HCT116 (cell line): ENCODE measurements around the gene BRD3OS. TPM values are rescaled to one million over a fixed set of nuclear protein-coding genes. Genes with fewer than 3 reads are reported as not detected.

ENCODE experiments used
- ATAC-seq: fragments of 200-7000 bp; cut with Tn5 transposase; 2 replicates; pipeline ENCODE4 v1.9.1; 2020; ENCODE audit warnings: mild to moderate bottlenecking, moderate library complexity
- BruUV-seq: library from RNA; stranded (reverse); fragments of 400-500 nt; replicated peaks from 2 replicates; lab custom pipeline; 2021; lab: Mats Ljungman, UMichigan
- CTCF ChIA-PET: fragments of 300-600 bp; sonication (Branson Sonifier 250); formaldehyde crosslinking; loops from one replicate; lab custom pipeline; 2021; ENCODE audit warnings: antibody characterized with exemption; lab: Charles Lee
- POLR2A ChIA-PET: fragments of 300-600, 350-600 bp; sonication (Branson Sonifier 250); formaldehyde crosslinking; loops from one replicate; lab custom pipeline; 2021; ENCODE audit warnings: antibody characterized with exemption; lab: Charles Lee
- RAD21 ChIA-PET, 2 experiments: fragments of 300-600 bp; sonication (Branson Sonifier 250); formaldehyde crosslinking; loops; one replicate each; lab custom pipeline; 2023; ENCODE audit warnings: low total read pairs in 2 of 2; ENCODE audit not compliant: uncharacterized antibody in 2 of 2, unreplicated experiment in 2 of 2, low non-redundant PET in 1 of 2; lab: Charles Lee
- DNase-seq: peaks from one replicate; pipeline ENCODE4 v3.0.0-alpha.2; 2010; ENCODE audit warnings: low read depth, low spot score
- H2AFZ ChIP-seq: fragments of 200-600 bp; shearing (Covaris generic), sonication (generic); 2 replicates; pipeline ENCODE4 v1.6.1; 2017; ENCODE audit warnings: low read depth, mixed run types, mixed read lengths, antibody characterized with exemption, low read length; ENCODE audit not compliant: poor library complexity, severe bottlenecking
- H3K27ac ChIP-seq: 2 replicates; pipeline ENCODE4 v1.5.1; 2012; ENCODE audit warnings: low read depth, low read length
- H3K27me3 ChIP-seq: fragments of 200-600 bp; sonication (generic); 2 replicates; pipeline ENCODE4 v1.6.1; 2016; ENCODE audit warnings: mixed run types, low read length, mixed read lengths; ENCODE audit not compliant: insufficient read depth
- H3K36me3 ChIP-seq, 2 experiments: fragments of 200-500 bp in 1 of 2; fragments of 200-600 bp in 1 of 2; sonication (Bioruptor generic) in 1 of 2; sonication (generic) in 1 of 2; 2 replicates each; pipeline versions ENCODE4 v1.5.1 to v1.6.1; 2014 to 2016; ENCODE audit warnings: low read length in 2 of 2, inconsistent platforms in 1 of 2, mixed read lengths in 1 of 2, mixed run types in 1 of 2; ENCODE audit not compliant: insufficient read depth in 2 of 2, control insufficient read depth in 1 of 2
- H3K4me1 ChIP-seq, 2 experiments: fragments of 200-600 bp in 1 of 2; sonication (generic) in 1 of 2; 2 replicates each; pipeline versions ENCODE4 v1.5.1 to v1.6.1; 2012 to 2017; ENCODE audit warnings: low read length in 2 of 2, inconsistent platforms in 1 of 2, mild to moderate bottlenecking in 1 of 2, mixed read lengths in 1 of 2, mixed run types in 1 of 2, moderate library complexity in 1 of 2; ENCODE audit not compliant: insufficient read depth in 2 of 2, control insufficient read depth in 1 of 2
- H3K4me2 ChIP-seq: fragments of 200-600 bp; sonication (generic); 2 replicates; pipeline ENCODE4 v1.6.1; 2017; ENCODE audit warnings: mixed run types, low read length, mixed read lengths
- H3K4me3 ChIP-seq, 2 experiments: fragments of 200-600 bp in 1 of 2; sonication (generic) in 1 of 2; replicated peaks in 1 of 2; 2 replicates each; pipeline ENCODE4 v1.5.1; 2011 to 2016; ENCODE audit warnings: low read length in 2 of 2, control low read depth in 1 of 2, low read depth in 1 of 2, mild to moderate bottlenecking in 1 of 2, mixed read lengths in 1 of 2, mixed run types in 1 of 2
- H3K79me2 ChIP-seq: fragments of 200-600 bp; sonication (generic); 2 replicates; pipeline ENCODE4 v1.6.1; 2017; ENCODE audit warnings: mild to moderate bottlenecking, mixed run types, low read length, moderate library complexity, mixed read lengths; ENCODE audit not compliant: insufficient read depth
- H3K9ac ChIP-seq: fragments of 200-600 bp; sonication (generic); 2 replicates; pipeline ENCODE4 v1.6.1; 2016; ENCODE audit warnings: low read length, mixed read lengths
- H3K9me2 ChIP-seq: fragments of 200-600 bp; sonication (generic), shearing (Covaris generic); 2 replicates; pipeline ENCODE4 v1.6.1; 2017; ENCODE audit warnings: mixed run types, mild to moderate bottlenecking, moderate library complexity; ENCODE audit not compliant: insufficient read depth
- H3K9me3 ChIP-seq, 2 experiments: fragments of 200-500 bp in 1 of 2; fragments of 200-600 bp in 1 of 2; sonication (Bioruptor generic) in 1 of 2; sonication (generic) in 1 of 2; 2 replicates each; pipeline ENCODE4 v1.6.1; 2014 to 2017; ENCODE audit warnings: low read length in 2 of 2, mixed read lengths in 2 of 2, inconsistent platforms in 1 of 2, low read depth in 1 of 2, mild to moderate bottlenecking in 1 of 2, mixed run types in 1 of 2, moderate library complexity in 1 of 2; ENCODE audit not compliant: control insufficient read depth in 1 of 2, insufficient read depth in 1 of 2
- H4K20me1 ChIP-seq: fragments of 200-600 bp; sonication (generic), shearing (Covaris generic); 2 replicates; pipeline ENCODE4 v1.6.1; 2017; ENCODE audit warnings: mixed run types, mild to moderate bottlenecking, moderate library complexity; ENCODE audit not compliant: insufficient read depth
- CEBPB ChIP-seq: IDR thresholded peaks from 2 replicates; pipeline ENCODE4 v1.6.1; 2012; ENCODE audit warnings: low read depth
- EGR1 ChIP-seq: IDR thresholded peaks from 2 replicates; pipeline ENCODE4 v1.6.1; 2012; ENCODE audit warnings: low read depth
- ELF1 ChIP-seq: IDR thresholded peaks from 2 replicates; pipeline ENCODE4 v1.6.1; 2012; ENCODE audit warnings: low read depth, borderline replicate concordance
- FOSL1 ChIP-seq: IDR thresholded peaks from 2 replicates; pipeline ENCODE4 v1.6.1; 2012; ENCODE audit warnings: low read depth
- JUND ChIP-seq: IDR thresholded peaks from 2 replicates; pipeline ENCODE4 v1.6.1; 2012
- SIN3A ChIP-seq: IDR thresholded peaks from 2 replicates; pipeline ENCODE4 v1.6.1; 2012; ENCODE audit warnings: low read depth
- SP1 ChIP-seq: IDR thresholded peaks from 2 replicates; pipeline ENCODE4 v1.6.1; 2012; ENCODE audit warnings: low read depth
- YY1 ChIP-seq: IDR thresholded peaks from 2 replicates; pipeline ENCODE4 v1.6.1; 2011; ENCODE audit warnings: low read length, low read depth, moderate library complexity, mild to moderate bottlenecking; ENCODE audit not compliant: insufficient replicate concordance; ENCODE audit errors: extremely low read depth
- intact Hi-C: fragments of 100-400 bp; cut with micrococcal nuclease; formaldehyde crosslinking; loops from 2 replicates; pipeline ENCODE4 v1.10.0; 2022
- total RNA-seq: library from RNA; stranded (reverse); gene quantifications from one replicate; pipeline ENCODE4 v1.2.1, GENCODE V29; 2021; ENCODE audit not compliant: unreplicated experiment
- TF ChIP-seq, protein P1 (sequence below): IDR thresholded peaks from 2 replicates; pipeline ENCODE4 v1.6.1; 2012; ENCODE audit warnings: low read depth
- TF ChIP-seq, protein P2 (sequence below): IDR thresholded peaks from 2 replicates; pipeline ENCODE4 v1.6.1; 2012
- TF ChIP-seq, protein P3 (sequence below): IDR thresholded peaks from 2 replicates; pipeline ENCODE4 v1.6.1; 2011; ENCODE audit warnings: mild to moderate bottlenecking, low read length, moderate library complexity; ENCODE audit not compliant: insufficient replicate concordance; ENCODE audit errors: extremely low read depth

The BRD3OS gene
- total RNA-seq, 1 experiment from 2014 or later: 17.0 TPM

DNA sequence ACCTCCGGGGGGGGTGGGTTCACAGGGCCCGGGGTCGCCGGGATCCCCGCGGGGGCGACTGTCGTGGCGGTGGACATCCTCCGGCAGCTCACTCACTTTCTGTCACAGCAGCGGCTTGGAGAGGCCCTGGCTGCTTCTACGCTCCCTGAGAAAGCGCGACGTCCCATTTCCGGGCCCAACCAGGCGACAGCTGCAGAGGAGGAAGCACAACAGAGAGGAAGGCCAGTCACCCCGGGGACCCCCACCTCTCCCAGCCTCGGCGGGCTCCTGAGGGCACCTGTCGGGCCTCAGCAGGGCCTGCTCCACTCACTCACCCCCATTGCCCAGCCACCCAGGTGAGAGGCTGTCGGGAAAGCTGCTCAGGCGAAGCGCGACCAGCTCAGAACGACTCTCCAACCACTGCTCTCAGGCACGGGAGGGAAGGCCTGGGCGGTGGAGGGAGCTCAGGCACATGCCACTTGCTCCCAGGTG lies 28.2 kb downstream of the BRD3OS start:
- H3K79me2 ChIP-seq: peaks cover 22% of the 10 kb centered on the region
- H3K9me2 ChIP-seq: no peaks in the 10 kb centered on the region
- POLR2A ChIA-PET: no interaction called here
- BruUV-seq: no TSS peak
- intact Hi-C loops: no loop called here
- RAD21 ChIA-PET: no interaction called here
- peaks cover 4 to 18% of the 10 kb centered on the region in 2 experiments; a peak in 3 of 4 replicates for H3K4me1 ChIP-seq
- ATAC-seq (no peak), DNase-seq (no peak)
- CTCF ChIA-PET: no interaction called here
- H3K4me2 ChIP-seq: no peak overlapping the region
- TF ChIP-seq YY1: no peak
- TF ChIP-seq FOSL1: no peak
- TF ChIP-seq, protein P1, sequence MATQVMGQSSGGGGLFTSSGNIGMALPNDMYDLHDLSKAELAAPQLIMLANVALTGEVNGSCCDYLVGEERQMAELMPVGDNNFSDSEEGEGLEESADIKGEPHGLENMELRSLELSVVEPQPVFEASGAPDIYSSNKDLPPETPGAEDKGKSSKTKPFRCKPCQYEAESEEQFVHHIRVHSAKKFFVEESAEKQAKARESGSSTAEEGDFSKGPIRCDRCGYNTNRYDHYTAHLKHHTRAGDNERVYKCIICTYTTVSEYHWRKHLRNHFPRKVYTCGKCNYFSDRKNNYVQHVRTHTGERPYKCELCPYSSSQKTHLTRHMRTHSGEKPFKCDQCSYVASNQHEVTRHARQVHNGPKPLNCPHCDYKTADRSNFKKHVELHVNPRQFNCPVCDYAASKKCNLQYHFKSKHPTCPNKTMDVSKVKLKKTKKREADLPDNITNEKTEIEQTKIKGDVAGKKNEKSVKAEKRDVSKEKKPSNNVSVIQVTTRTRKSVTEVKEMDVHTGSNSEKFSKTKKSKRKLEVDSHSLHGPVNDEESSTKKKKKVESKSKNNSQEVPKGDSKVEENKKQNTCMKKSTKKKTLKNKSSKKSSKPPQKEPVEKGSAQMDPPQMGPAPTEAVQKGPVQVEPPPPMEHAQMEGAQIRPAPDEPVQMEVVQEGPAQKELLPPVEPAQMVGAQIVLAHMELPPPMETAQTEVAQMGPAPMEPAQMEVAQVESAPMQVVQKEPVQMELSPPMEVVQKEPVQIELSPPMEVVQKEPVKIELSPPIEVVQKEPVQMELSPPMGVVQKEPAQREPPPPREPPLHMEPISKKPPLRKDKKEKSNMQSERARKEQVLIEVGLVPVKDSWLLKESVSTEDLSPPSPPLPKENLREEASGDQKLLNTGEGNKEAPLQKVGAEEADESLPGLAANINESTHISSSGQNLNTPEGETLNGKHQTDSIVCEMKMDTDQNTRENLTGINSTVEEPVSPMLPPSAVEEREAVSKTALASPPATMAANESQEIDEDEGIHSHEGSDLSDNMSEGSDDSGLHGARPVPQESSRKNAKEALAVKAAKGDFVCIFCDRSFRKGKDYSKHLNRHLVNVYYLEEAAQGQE: no peak
- TF ChIP-seq SIN3A: no peak
- TF ChIP-seq, protein P2, sequence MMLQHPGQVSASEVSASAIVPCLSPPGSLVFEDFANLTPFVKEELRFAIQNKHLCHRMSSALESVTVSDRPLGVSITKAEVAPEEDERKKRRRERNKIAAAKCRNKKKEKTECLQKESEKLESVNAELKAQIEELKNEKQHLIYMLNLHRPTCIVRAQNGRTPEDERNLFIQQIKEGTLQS: no peak
- no peak for TF ChIP-seq ELF1
- TF ChIP-seq EGR1: no peak
- no peak for TF ChIP-seq JUND
- TF ChIP-seq CEBPB: no peak
- no peak for TF ChIP-seq SP1
- TF ChIP-seq, protein P3, sequence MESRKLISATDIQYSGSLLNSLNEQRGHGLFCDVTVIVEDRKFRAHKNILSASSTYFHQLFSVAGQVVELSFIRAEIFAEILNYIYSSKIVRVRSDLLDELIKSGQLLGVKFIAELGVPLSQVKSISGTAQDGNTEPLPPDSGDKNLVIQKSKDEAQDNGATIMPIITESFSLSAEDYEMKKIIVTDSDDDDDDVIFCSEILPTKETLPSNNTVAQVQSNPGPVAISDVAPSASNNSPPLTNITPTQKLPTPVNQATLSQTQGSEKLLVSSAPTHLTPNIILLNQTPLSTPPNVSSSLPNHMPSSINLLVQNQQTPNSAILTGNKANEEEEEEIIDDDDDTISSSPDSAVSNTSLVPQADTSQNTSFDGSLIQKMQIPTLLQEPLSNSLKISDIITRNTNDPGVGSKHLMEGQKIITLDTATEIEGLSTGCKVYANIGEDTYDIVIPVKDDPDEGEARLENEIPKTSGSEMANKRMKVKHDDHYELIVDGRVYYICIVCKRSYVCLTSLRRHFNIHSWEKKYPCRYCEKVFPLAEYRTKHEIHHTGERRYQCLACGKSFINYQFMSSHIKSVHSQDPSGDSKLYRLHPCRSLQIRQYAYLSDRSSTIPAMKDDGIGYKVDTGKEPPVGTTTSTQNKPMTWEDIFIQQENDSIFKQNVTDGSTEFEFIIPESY: no peak
- H2AFZ ChIP-seq: no peak overlapping the region
- no peaks in the 10 kb centered on the region for H3K9me3 ChIP-seq
- H3K36me3 ChIP-seq: peaks cover 6 to 7% of the 10 kb centered on the region in 2 experiments; a peak in 2 of 4 replicates
- H3K27me3 ChIP-seq: no peaks in the 10 kb centered on the region
- H3K9ac ChIP-seq: no peak overlapping the region
- H4K20me1 ChIP-seq: no peaks in the 10 kb centered on the region
- H3K4me3 ChIP-seq: no peak overlapping the region
- H3K27ac ChIP-seq: no peak overlapping the region
